Cerebellar cortex (tissue), 1 donor: ENCODE data around the gene GALNT9.

Source experiments
- DNase-seq: peaks from one replicate; pipeline ENCODE4 v3.0.0-alpha.2; 2015; ENCODE audit warnings: low spot score

Gene GALNT9

GRCh38 chr12:132169376-132169775 is 160.0 kb downstream of the GALNT9 start:
- DNase-seq = no peak

- no peak for DNase-seq
Measured at GRCh38 chr12:132168311-132169031, 160.9 kb downstream of the GALNT9 start.

GRCh38 chr12:132167611-132168310 is 161.6 kb downstream of the GALNT9 start:
- DNase-seq = no peak

GRCh38 chr12:132166801-132167591 is 162.4 kb downstream of the GALNT9 start:
- no peak for DNase-seq

GRCh38 chr12:132166093-132166492 is 163.3 kb downstream of the GALNT9 start:
- no peak for DNase-seq

GRCh38 chr12:132165584-132165983 is 163.8 kb downstream of the GALNT9 start:
- DNase-seq = no peak

GRCh38 chr12:132164426-132164825 is 165.0 kb downstream of the GALNT9 start:
- no peak for DNase-seq

GRCh38 chr12:132163911-132164288 is 165.5 kb downstream of the GALNT9 start:
- DNase-seq = no peak

- no peak for DNase-seq
Measured at GRCh38 chr12:132163041-132163910, 166.1 kb downstream of the GALNT9 start.

GRCh38 chr12:132162508-132163031 is 166.8 kb downstream of the GALNT9 start:
- peak; percentile 22 for DNase-seq

- DNase-seq = no peak
Measured at GRCh38 chr12:132161796-132162507, 167.4 kb downstream of the GALNT9 start.

- DNase-seq = no peak
Measured at GRCh38 chr12:132161036-132161781, 168.2 kb downstream of the GALNT9 start.

GRCh38 chr12:132160601-132161035 is 168.8 kb downstream of the GALNT9 start:
- DNase-seq = no peak

- no peak for DNase-seq
Measured at GRCh38 chr12:132160016-132160415, 169.4 kb downstream of the GALNT9 start.

GRCh38 chr12:132159555-132160003 is 169.8 kb downstream of the GALNT9 start:
- no peak for DNase-seq

GRCh38 chr12:132158677-132159554 is 170.5 kb downstream of the GALNT9 start:
- no peak for DNase-seq

- DNase-seq = no peak
Measured at GRCh38 chr12:132157733-132158409, 171.5 kb downstream of the GALNT9 start.

GRCh38 chr12:132156573-132157325 is 172.6 kb downstream of the GALNT9 start:
- no peak for DNase-seq
